ENCODE measurements around the gene SPOCK2. TPM values are rescaled to one million over a fixed set of nuclear protein-coding genes. Genes with fewer than 3 reads are reported as not detected.

SPOCK2 gene
- total RNA-seq, 2 experiments from 2014 or later, result 423 to 424 TPM

GRCh38 chr10:72073708-72074573 is 14.4 kb downstream of the SPOCK2 start:
- H3K27me3 Mint-ChIP-seq, result no peaks in the 10 kb centered on the region
- no peaks in the 10 kb centered on the region for H3K9me3 Mint-ChIP-seq
- H3K4me3 Mint-ChIP-seq, result no peak overlapping the region
- peaks cover 45% of the 10 kb centered on the region for H3K4me1 Mint-ChIP-seq
- H3K36me3 Mint-ChIP-seq (ENCODE audit: low read depth), result peaks cover 70% of the 10 kb centered on the region
- no peak for DNase-seq
- CTCF ChIA-PET, result interaction anchor here (0.6 to 1.7 kb wide), 3 partner anchors 25 to 264 kb away, joined by 3 to 6 read pairs (median 5); no protein-coding TSS in a partner anchor
- H3K27ac Mint-ChIP-seq, result no peak overlapping the region
- POLR2A ChIA-PET, result no interaction called here

DNA sequence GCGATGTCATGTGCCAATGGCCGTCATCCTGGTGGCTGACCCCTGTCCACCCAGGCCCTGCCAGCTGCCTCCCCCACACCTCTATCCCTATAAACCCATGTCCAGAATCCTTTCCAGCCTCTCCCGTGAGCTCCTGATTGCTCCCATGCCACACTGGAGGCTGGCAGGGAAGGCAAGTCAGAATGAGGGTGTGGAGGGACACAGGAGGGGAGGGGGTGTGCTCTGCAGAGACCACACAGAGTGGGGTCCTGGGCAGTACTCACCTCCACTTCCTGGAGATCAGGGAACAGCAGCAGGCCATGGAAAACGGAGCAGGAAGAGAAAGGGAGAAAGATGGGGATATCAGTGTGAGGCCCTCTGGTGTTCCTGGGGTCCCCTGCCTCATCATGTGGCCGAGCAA is 15.7 kb downstream of the SPOCK2 start:
- Mint-ChIP-seq H3K27ac (no peak overlapping the region), H3K27me3 (no peaks in the 10 kb centered on the region), H3K36me3 (ENCODE audit: low read depth) (peaks cover 67% of the 10 kb centered on the region), H3K9me3 (no peaks in the 10 kb centered on the region), H3K4me3 (no peak overlapping the region), H3K4me1 (peaks cover 36% of the 10 kb centered on the region)
- no peak for DNase-seq
- CTCF ChIA-PET, result interaction anchor here (0.9 to 1.7 kb wide), 6 partner anchors 10 to 265 kb away, joined by 3 to 6 read pairs (median 4); no protein-coding TSS in a partner anchor
- POLR2A ChIA-PET, result no interaction called here

DNA sequence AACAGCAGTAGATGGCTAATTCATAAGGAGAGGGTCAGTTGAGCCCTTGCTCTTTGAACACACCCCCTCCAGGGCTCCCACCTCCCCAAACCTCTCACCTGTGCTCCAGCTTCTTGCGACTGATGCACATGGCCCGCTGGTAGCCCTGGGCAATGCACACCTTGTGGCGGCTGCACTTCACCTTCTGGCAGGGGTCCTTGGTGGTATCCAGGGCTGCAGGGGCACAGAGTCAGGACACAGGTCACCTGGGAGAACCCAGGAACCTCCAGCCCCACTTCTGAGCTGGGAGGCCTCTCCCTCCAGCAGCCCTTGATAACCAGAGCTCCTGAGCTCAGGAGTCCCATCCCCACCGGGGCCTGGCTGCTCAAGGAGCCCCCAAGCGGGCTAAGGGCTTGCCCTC is 16.3 kb downstream of the SPOCK2 start:
- Mint-ChIP-seq H3K9me3 (no peaks in the 10 kb centered on the region), H3K4me3 (no peak overlapping the region), H3K27ac (no peak overlapping the region), H3K36me3 (ENCODE audit: low read depth) (peaks cover 67% of the 10 kb centered on the region), H3K27me3 (no peaks in the 10 kb centered on the region), H3K4me1 (peaks cover 30% of the 10 kb centered on the region)
- POLR2A ChIA-PET, result no interaction called here
- CTCF ChIA-PET, result interaction anchor here (0.9 to 1.7 kb wide), 6 partner anchors 10 to 266 kb away, joined by 3 to 6 read pairs (median 4); no protein-coding TSS in a partner anchor
- no peak for DNase-seq

GRCh38 chr10:72069751-72070526 is 18.4 kb downstream of the SPOCK2 start:
- POLR2A ChIA-PET, result no interaction called here
- peaks cover 23% of the 10 kb centered on the region for H3K4me1 Mint-ChIP-seq

GRCh38 chr10:72068901-72069446 is 19.4 kb downstream of the SPOCK2 start:
- CTCF ChIA-PET, result interaction anchor here (0.6 to 0.7 kb wide), 3 partner anchors 135 to 478 kb away, joined by 3 to 4 read pairs (median 3); no protein-coding TSS in a partner anchor
- peaks cover 15% of the 10 kb centered on the region for H3K4me1 Mint-ChIP-seq
- no peaks in the 10 kb centered on the region for H3K27me3 Mint-ChIP-seq
- no peak overlapping the region for H3K4me3 Mint-ChIP-seq
- no peak for DNase-seq
- no peak overlapping the region for H3K27ac Mint-ChIP-seq
- no peaks in the 10 kb centered on the region for H3K9me3 Mint-ChIP-seq
- POLR2A ChIA-PET, result no interaction called here
- H3K36me3 Mint-ChIP-seq (ENCODE audit: low read depth), result peaks cover 66% of the 10 kb centered on the region

More at GRCh38 chr10:72069751-72070526, 18.4 kb downstream of the SPOCK2 start:
- DNase-seq, result no peak
- Mint-ChIP-seq H3K27ac (no peak overlapping the region), H3K4me3 (no peak overlapping the region), H3K36me3 (ENCODE audit: low read depth) (peaks cover 70% of the 10 kb centered on the region), H3K9me3 (no peaks in the 10 kb centered on the region), H3K27me3 (no peaks in the 10 kb centered on the region)
- CTCF ChIA-PET, result interaction anchor here (0.7 to 2.1 kb wide), 4 partner anchors 10 to 335 kb away, joined by 3 to 10 read pairs (median 4); no protein-coding TSS in a partner anchor

GRCh38 chr10:72068126-72068765 is 20.1 kb downstream of the SPOCK2 start:
- Mint-ChIP-seq H3K4me3 (no peak overlapping the region), H3K36me3 (ENCODE audit: low read depth) (peaks cover 67% of the 10 kb centered on the region), H3K4me1 (peaks cover 13% of the 10 kb centered on the region), H3K27ac (peak overlapping the region; percentile 22), H3K27me3 (no peaks in the 10 kb centered on the region), H3K9me3 (no peaks in the 10 kb centered on the region)
- no peak for DNase-seq
- ChIA-PET CTCF (interaction anchor here (0.9 to 2.1 kb wide), 2 partner anchors 9 to 20 kb away, joined by 3 to 8 read pairs; no protein-coding TSS in a partner anchor), POLR2A (interaction anchor here (0.6 kb wide), 1 partner anchor 99 kb away, joined by 3 read pairs; no protein-coding TSS in a partner anchor)

- POLR2A ChIA-PET, result interaction anchor here (0.6 kb wide), 1 partner anchor 100 kb away, joined by 3 read pairs; no protein-coding TSS in a partner anchor
- H3K27ac Mint-ChIP-seq, result peak overlapping the region; percentile 22
These were observed 20.8 kb downstream of the SPOCK2 start for GRCh38 chr10:72067463-72068125.

GRCh38 chr10:72066318-72067284 is 21.8 kb downstream of the SPOCK2 start:
- no peak for DNase-seq
- ChIA-PET POLR2A (no interaction called here), CTCF (interaction anchor here (0.6 to 2.1 kb wide), 4 partner anchors 10 to 1586 kb away, joined by 3 to 8 read pairs (median 4); no protein-coding TSS in a partner anchor)
- Mint-ChIP-seq H3K9me3 (no peaks in the 10 kb centered on the region), H3K4me3 (no peak overlapping the region), H3K4me1 (peaks cover 10% of the 10 kb centered on the region), H3K36me3 (ENCODE audit: low read depth) (peaks cover 68% of the 10 kb centered on the region), H3K27ac (no peak overlapping the region), H3K27me3 (no peaks in the 10 kb centered on the region)

More at GRCh38 chr10:72067463-72068125, 20.8 kb downstream of the SPOCK2 start:
- Mint-ChIP-seq H3K4me3 (no peak overlapping the region), H3K27me3 (no peaks in the 10 kb centered on the region), H3K9me3 (no peaks in the 10 kb centered on the region), H3K4me1 (peaks cover 13% of the 10 kb centered on the region), H3K36me3 (ENCODE audit: low read depth) (peaks cover 68% of the 10 kb centered on the region)
- CTCF ChIA-PET, result interaction anchor here (0.6 to 2.1 kb wide), 4 partner anchors 9 to 179 kb away, joined by 3 to 8 read pairs (median 3); no protein-coding TSS in a partner anchor
- no peak for DNase-seq

DNA sequence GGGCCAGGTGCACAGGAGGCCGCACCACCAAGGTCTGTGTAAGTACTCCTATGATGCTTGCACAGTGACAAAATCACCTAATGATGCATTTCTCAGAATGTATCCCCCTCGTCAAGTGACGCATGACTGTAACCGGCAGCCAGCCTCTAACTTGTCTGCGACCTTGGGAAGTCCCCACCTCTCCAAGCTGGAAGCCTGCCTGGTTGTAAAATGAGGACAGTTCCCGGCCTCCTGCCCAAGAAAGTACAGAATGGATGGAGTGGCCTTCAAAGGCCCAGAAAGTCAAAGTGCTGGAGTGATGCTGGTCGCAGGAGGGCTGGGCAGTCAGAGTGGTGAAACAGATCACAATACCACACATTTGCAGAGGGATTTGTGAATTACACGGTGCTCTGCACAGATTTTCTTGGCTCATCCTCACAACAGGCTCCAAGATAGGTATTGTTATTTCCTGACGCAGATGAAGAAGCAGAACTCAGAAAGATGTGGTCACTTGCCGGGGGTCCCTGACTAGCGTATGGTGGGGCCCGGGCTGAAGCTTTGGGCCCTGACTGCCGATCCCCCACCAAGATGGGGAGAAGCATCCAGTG is 22.8 kb downstream of the SPOCK2 start:
- Mint-ChIP-seq H3K27ac (no peak overlapping the region), H3K9me3 (no peaks in the 10 kb centered on the region), H3K27me3 (no peaks in the 10 kb centered on the region), H3K4me1 (peaks cover 3% of the 10 kb centered on the region), H3K4me3 (no peak overlapping the region), H3K36me3 (ENCODE audit: low read depth) (peaks cover 61% of the 10 kb centered on the region)
- no peak for DNase-seq
- POLR2A ChIA-PET, result no interaction called here
- CTCF ChIA-PET, result interaction anchor here (0.6 to 2.2 kb wide), 3 partner anchors 17 to 1585 kb away, joined by 3 to 6 read pairs (median 4); no protein-coding TSS in a partner anchor

- no peak overlapping the region for H3K27ac Mint-ChIP-seq
- ChIA-PET POLR2A (no interaction called here), CTCF (interaction anchor here (1.1 to 2.2 kb wide), 2 partner anchors 13 to 15 kb away, joined by 3 to 6 read pairs; no protein-coding TSS in a partner anchor)
- no peaks in the 10 kb centered on the region for H3K9me3 Mint-ChIP-seq
- DNase-seq, result no peak
- no peaks in the 10 kb centered on the region for H3K27me3 Mint-ChIP-seq
- H3K4me3 Mint-ChIP-seq, result no peak overlapping the region
- H3K36me3 Mint-ChIP-seq (ENCODE audit: low read depth), result peaks cover 48% of the 10 kb centered on the region
- H3K4me1 Mint-ChIP-seq, result peaks cover 4% of the 10 kb centered on the region
These were observed 24.5 kb downstream of the SPOCK2 start for GRCh38 chr10:72063703-72064391.

All from activated CD4-positive, alpha-beta T cell treated with anti-CD3 and anti-CD28 coated beads, Interleukin-2, amount 10 ng/mL, durations not matched to agents 7 days and 5 days (primary cell).